AG04450 (cell line): ENCODE measurements around the gene ZNF99. TPM values are rescaled to one million over a fixed set of nuclear protein-coding genes. Genes with fewer than 3 reads are reported as not detected.
"Not testable (repeated sequence)": the region's sequence is repeated elsewhere in the genome, so short reads cannot be mapped to it uniquely, and the experiment has no call there.

Experiments
- CTCF ChIA-PET: fragments of 300-600, 350-600 bp; formaldehyde crosslinking; extraction: SDS; loops from one replicate; lab custom pipeline; 2022; ENCODE audit warnings: antibody characterized with exemption, inconsistent platforms; lab: Charles Lee
- POLR2A ChIA-PET: fragments of 350-600 bp; formaldehyde crosslinking; extraction: SDS; loops from one replicate; lab custom pipeline; 2021; ENCODE audit warnings: antibody characterized with exemption, inconsistent platforms; lab: Yijun Ruan, JAX
- DNase-seq: peaks from one replicate; pipeline ENCODE4 v3.0.0-alpha.2; 2011; ENCODE audit warnings: low read depth, low spot score
- H3K27ac ChIP-seq: one replicate; pipeline ENCODE4 v1.5.1; 2012; ENCODE audit warnings: low read depth, low read length, control low read depth
- H3K27me3 ChIP-seq: one replicate; pipeline ENCODE4 v1.6.0; 2012; ENCODE audit warnings: low read length; ENCODE audit not compliant: control insufficient read depth, insufficient read depth
- H3K4me3 ChIP-seq: 2 replicates; pipeline ENCODE4 v1.5.1; 2011; ENCODE audit warnings: mild to moderate bottlenecking, low read depth, low read length, control low read depth
- H3K9me3 ChIP-seq: 2 replicates; pipeline ENCODE4 v1.5.1; 2012; ENCODE audit warnings: low read length; ENCODE audit not compliant: control insufficient read depth, insufficient read depth
- CTCF ChIP-seq: IDR thresholded peaks from 2 replicates; pipeline ENCODE4 v1.5.1; 2011; ENCODE audit warnings: low read depth, low read length, control low read depth, inconsistent platforms
- polyA plus RNA-seq: library from polyadenylated mRNA; depleted of rRNA; stranded (reverse); fragments of >200 nt; gene quantifications from 2 replicates; pipeline ENCODE4 v1.2.3, GENCODE V29; 2011

The ZNF99 gene
- polyA plus RNA-seq, 1 experiment: not detected

GRCh38 chr19:22807061-22807835, 23.3 kb upstream of the ZNF99 start:
- no peak for TF ChIP-seq CTCF
- POLR2A ChIA-PET: no interaction called here
- Histone ChIP-seq H3K27ac (no peak overlapping the region), H3K9me3 (peaks cover 53% of the 10 kb centered on the region), H3K27me3 (no peaks in the 10 kb centered on the region), H3K4me3 (no peak overlapping the region)
- no peak for DNase-seq
- CTCF ChIA-PET: no interaction called here

GRCh38 chr19:22806418-22806817, 22.5 kb upstream of the ZNF99 start:
- no peak for TF ChIP-seq CTCF
- CTCF ChIA-PET: no interaction called here

GRCh38 chr19:22797040-22797439, 13.1 kb upstream of the ZNF99 start:
- POLR2A ChIA-PET: no interaction called here
- DNase-seq: no peak

More at GRCh38 chr19:22806418-22806817, 22.5 kb upstream of the ZNF99 start:
- Histone ChIP-seq H3K27ac (no peak overlapping the region), H3K27me3 (no peaks in the 10 kb centered on the region), H3K4me3 (no peak overlapping the region), H3K9me3 (peaks cover 55% of the 10 kb centered on the region)
- DNase-seq: no peak
- POLR2A ChIA-PET: no interaction called here

GRCh38 chr19:22792863-22793262, 8.9 kb upstream of the ZNF99 start:
- H3K27ac ChIP-seq, H3K4me3 ChIP-seq, H3K27me3 ChIP-seq, DNase-seq, CTCF ChIA-PET, POLR2A ChIA-PET: not testable (repeated sequence)
- H3K9me3 ChIP-seq: peaks cover 19% of the 10 kb centered on the region

More at GRCh38 chr19:22797040-22797439, 13.1 kb upstream of the ZNF99 start:
- Histone ChIP-seq H3K27me3 (no peaks in the 10 kb centered on the region), H3K9me3 (peaks cover 12% of the 10 kb centered on the region), H3K4me3 (no peak overlapping the region), H3K27ac (no peak overlapping the region)
- CTCF ChIA-PET: no interaction called here
- TF ChIP-seq CTCF: no peak

GRCh38 chr19:22735911-22736645, 47.9 kb downstream of the ZNF99 start:
- no peak for DNase-seq
- TF ChIP-seq CTCF: no peak
- no peak overlapping the region for H3K27ac ChIP-seq
- POLR2A ChIA-PET: no interaction called here
- no peak overlapping the region for H3K4me3 ChIP-seq
- CTCF ChIA-PET: no interaction called here
- no peaks in the 10 kb centered on the region for H3K27me3 ChIP-seq
- peaks cover 33% of the 10 kb centered on the region; the same call in 1 of the 2 replicates for H3K9me3 ChIP-seq
